ACHN (cell line): ENCODE data around the gene NR1H3.
A peak's percentile ranks its signal among the peaks of the same experiment; 100 is the strongest.
"Not testable (repeated sequence)": the region's sequence is repeated elsewhere in the genome, so short reads cannot be mapped to it uniquely, and the experiment has no call there.

ENCODE experiments used
- DNase-seq: peaks from one replicate; pipeline ENCODE4 v3.0.0-alpha.2; 2015
- in situ Hi-C: cut with HindIII; loops from 2 replicates; pipeline ENCODE4 v1.10.0; 2017; ENCODE audit warnings: low sequenced_read_pairs, low pct_ligation_motif_present, low pct_unique_long_range_greater_than_20kb

NR1H3 gene

DNA sequence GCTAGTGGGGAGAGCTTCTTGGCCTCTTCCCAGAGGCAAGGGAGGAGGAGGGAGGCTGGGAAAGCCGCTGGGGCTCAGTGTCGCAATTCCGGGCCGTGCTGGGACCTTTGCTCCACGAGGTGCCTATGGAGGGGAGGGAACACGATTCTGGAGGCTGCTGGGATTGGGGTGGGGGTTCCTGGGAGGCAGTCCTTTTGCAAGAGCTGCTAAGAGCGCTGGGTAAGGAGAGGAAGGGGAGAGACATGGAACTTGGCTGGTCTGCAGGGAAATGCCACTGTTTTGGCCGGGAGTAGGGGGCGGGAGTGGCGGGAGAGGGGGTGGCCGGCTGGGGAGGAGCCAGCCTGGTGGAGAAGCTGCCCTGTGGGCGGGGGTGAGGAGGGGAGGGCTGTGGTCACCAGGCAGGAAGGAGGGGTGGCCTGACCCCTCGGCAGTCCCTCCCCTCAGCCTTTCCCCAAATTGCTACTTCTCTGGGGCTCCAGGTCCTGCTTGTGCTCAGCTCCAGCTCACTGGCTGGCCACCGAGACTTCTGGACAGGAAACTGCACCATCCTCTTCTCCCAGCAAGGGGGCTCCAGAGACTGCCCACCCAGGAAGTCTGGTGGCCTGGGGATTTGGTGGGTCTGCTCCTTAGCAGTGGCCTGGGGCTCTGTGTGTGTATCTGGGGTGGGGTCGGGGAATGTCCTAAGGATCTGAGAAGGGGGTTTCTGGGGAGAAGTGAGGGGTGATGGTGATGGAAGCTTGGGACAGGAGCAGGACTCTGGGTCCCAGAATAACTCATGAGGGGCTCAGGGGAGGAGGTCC, at the start of gene NR1H3:
Gene NR1H3, plus strand, starts transcription at position 480 of the 800 bp plus-strand sequence. CDS start 1,221 bp downstream, outside the sequence.
- in situ Hi-C loops = no loop called here
- peak; percentile 64 for DNase-seq

DNA sequence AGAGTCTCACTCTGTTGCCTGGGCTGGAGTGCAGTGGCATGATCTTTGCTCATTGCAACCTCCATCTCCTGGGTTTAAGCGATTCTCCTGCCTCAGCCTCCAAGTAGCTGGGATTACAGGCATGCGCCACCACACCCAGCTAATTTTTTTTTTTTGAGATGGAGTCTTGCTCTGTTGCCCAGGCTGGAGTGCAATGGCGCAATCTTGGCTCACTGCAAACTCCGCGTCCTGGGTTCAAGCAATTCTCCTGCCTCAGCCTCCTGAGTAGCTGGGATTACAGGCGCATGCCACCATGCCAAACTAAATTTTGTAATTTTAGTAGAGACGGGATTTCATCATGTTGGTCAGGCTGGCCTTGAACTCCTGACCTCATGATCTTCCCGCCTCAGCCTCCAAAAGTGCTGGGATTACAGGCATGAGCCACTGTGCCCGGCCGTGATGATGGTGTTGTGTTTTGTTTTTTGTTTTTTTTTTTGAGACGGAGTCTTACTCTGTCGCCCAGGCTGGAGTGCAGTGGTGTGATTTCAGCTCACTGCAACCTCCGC, 49.7 kb upstream of the NR1H3 start:
- DNase-seq, in situ Hi-C loops: not testable (repeated sequence)

DNA sequence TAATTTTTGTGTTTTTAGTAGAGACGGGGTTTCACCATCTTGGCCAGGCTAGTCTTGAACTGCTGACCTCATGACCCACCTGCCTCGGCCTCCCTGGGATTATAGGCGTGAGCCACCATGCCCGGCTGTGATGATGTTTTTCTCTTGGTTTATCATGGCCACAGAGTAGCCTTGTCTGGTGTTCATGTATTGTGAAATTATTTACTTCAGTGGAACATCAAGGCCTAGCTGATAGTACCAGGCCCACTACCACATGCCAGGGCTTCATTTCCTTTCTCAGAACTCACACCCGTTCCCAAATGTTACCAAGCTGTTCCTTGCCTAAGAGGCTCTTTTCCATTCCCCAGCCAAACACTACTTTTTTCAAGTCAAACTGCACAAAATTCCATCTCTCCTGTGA, 49.2 kb upstream of the NR1H3 start:
- in situ Hi-C loops = no loop called here
- DNase-seq = no peak

DNA sequence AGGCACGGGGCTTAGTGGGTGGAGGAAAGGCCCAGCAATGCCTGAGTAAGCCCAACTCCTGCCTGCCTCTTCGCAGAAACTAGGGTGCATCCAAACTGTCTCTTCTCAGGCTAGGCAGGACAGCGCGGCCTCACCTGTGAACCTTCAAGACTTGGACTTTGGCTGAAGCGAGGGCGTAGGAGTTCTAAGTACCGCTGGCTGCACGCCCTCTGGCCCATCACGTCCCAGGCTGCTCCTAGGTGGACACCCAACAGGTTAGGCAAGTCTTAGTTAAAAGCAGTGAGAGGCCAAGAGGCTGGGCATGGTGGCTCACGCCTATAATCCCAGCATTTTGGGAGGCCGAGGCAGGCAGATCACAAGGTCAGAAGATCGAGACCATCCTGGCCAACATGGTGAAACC, 44.9 kb upstream of the NR1H3 start:
- in situ Hi-C loops = no loop called here
- DNase-seq = no peak

DNA sequence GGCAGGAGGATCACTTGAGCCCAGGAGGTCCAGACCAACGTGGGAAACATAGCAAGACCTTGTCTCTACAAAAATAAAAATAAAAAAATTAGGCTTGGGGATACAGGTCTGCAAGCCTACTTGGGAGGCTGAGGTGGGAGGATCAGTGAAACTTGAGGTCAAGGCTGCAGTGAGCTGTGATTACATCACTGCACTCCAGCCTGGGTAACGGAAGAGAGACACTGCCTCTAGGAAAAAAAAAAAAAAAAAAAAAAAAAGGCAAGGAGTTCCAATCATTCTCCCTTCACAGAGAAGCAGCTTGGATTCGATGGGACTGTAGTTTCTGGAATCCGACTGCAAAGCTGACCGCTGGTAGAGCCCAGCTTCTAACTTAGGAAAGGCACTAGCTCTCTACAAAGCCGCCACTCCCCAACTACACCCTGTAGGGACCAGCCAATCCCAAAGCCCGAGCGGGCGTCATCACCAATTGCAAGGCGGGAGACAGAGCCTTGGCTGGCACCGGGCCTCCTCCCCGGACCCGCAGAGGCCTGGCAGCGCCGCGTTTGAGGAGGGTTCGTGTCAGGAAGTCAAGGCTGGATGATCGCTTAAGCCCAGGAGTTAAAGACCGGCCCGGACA, 43.7 kb upstream of the NR1H3 start:
- in situ Hi-C loops = no loop called here

DNA sequence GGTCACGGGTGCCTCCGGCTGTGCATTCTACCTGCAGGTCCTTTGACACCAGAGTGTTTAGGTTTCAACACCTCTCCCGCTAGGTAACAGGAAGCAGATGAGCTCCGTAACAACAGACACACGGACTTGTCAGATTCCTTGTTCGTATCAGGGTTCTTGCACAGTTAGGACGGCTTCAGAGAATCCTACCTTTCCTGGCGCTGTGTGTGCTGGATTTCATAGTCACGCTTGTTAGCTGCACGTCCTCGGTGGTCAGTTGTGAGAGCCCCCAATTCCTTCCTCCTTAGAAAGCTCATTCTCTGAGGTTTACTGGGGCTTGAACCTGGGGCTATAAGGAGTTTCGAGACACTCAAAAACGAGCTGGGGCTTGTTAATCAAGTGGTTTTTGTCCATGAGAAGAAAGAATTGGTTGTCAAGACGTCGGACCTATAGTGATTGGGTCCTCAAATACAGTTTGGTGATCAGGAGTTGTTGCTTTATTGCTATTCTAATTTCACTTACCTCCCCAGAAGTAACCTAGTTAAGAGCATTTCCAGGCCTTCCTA, 42.4 kb upstream of the NR1H3 start:
- in situ Hi-C loops = no loop called here
- no peak for DNase-seq

More for the DNA sequence above, 43.7 kb upstream of the NR1H3 start:
- DNase-seq = peak; percentile 93

DNA sequence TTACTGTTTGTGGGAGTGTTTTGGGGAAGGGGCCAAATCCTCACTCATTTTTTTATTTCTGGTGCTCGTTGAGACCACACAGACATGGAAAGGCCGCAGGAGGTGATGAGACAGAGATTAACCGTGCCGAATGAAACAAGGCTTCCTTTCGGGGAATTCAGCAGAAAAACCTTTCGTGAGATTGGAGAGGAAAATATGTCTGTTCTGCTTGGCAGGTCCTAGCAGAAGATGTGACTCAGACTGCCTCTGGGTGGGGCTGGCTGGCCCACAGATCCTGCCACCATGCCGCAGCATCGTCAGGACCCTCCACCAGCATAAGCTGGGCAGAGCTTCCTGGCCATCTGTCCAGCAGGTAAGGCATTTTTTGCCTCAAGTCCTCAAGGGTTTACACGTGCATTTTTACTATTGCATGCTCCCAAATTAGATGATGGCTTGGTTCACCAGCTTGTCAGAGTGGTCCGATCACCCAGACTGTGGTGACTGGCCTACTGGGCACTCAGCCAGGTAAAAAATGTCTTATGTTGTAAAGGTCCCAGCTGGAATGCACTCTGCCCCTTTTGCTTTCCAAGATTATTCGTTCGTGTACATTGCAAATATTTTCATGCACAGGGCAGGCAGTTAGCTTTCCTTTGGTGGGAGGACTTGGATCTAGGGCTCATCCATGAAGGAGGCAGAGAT, 41.5 kb upstream of the NR1H3 start:
- DNase-seq = peak; percentile 85
- in situ Hi-C loops = no loop called here

DNA sequence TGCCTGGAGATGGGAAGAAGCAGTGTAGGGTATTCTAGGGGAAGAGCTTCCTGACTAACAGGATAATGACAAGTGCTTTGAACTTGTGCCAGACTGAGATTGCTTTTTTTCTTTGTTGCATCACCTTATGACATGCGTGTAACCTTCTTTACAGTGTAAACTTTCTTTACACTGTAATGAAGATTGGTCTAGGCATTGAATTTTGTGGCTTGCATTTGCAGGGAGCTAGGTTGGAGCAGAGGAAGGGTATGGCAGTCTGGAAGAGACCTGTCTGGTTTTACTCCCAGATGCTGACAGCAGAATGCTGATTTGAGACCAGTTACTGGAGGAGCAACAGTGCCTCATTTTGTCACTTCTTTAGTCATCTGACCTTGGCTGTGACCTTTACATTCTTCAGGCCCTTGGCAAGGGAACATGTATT, 37.4 kb upstream of the NR1H3 start:
- in situ Hi-C loops = no loop called here
- peak; percentile 39 for DNase-seq

DNA sequence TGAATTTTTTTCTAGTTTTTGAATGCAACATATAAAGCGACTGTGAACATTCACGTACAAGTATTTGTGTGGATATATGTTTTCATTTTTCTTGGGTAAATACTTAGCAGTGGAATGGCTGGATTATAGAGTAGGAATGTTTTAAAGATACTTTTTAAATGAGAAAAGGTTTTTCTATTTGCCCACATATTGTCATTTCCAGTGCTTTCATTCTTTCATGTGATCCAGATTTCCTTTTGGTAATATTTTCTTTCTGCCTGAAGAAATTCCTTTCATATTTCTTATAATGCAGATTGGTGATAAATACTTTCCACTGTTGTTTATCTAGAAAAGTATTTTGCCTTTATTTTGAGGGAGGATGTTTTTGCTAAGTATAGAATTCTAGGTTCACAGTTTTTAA, 35.1 kb upstream of the NR1H3 start:
- in situ Hi-C loops = no loop called here
- no peak for DNase-seq

DNA sequence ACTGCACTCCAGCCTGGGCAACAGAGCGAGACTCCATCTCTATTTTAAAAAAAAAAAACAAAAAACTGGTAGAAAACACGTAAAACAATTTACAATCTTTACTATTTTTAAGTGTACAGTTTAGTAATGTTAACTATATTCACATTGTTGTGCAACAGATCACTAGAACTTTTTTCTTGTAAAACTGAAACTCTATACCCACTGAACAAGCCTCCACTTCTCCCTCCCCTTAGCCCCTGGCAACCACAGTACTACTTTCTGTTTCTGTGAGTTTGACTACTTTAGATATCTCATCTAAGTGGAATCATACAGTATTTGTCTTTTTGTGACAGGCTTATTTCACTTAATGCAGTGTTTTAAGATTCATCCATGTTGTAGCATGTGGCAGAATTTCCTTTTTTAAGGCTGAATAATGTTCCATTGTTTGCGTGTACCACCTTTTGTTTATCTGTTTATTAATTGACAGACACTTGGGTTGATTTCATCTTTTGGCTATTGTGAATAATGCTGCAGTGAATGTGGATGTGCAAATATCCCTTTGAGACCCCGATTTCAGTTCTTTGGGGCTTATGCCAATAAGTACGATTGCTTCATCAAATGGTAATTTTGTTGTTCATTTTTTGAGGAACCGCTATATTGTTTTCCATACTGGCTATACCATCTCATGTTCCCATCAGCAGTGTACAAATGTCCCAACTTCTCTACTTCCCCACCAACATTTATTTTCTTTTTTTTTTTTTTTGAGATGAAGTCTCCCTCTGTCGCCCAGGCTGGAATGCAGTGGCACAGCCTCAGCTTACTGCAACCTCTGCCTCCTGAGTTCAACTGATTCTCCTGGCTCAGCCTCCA, 32.0 kb upstream of the NR1H3 start:
- DNase-seq = no peak
- in situ Hi-C loops = no loop called here

DNA sequence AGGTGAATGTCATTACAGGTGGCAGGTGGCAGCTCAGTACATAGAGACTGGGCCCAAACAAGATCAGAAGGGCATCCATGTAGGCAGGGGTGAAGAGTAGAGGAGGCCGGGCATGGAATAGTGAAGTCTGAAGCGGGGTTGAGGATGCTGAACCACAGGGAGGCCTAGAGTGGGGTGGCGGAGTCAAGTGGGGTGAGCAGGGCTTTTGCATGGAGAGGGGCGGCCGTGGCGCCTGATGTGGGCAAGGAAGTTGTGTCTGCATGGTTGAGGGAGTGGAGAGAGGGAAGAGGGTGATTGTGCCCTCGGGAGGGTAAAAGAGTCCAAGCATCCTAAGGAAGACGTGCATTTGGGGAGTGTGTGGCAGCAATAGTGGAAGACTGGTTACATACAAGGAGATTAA, 28.6 kb upstream of the NR1H3 start:
- no peak for DNase-seq
- in situ Hi-C loops = no loop called here

DNA sequence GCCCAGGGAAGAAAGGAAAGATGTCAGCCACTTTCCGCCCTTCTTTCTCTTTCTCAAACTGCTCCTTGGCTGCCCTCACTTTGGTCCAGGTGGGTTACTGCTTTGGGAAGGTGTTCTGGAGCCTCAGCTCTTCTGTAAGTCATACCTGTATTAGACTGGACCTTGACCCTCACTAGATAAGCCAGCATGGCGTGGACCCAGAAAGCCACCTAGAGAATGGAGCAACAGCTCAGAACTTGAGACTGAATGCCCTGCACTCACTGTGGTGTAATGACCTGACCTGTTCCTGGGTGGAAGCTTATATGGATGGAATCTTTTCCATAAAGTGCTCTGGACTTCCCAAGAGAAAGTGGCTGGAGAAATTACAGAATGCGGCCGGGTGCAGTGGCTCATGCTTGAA, 24.7 kb upstream of the NR1H3 start:
- no peak for DNase-seq
- in situ Hi-C loops = no loop called here

DNA sequence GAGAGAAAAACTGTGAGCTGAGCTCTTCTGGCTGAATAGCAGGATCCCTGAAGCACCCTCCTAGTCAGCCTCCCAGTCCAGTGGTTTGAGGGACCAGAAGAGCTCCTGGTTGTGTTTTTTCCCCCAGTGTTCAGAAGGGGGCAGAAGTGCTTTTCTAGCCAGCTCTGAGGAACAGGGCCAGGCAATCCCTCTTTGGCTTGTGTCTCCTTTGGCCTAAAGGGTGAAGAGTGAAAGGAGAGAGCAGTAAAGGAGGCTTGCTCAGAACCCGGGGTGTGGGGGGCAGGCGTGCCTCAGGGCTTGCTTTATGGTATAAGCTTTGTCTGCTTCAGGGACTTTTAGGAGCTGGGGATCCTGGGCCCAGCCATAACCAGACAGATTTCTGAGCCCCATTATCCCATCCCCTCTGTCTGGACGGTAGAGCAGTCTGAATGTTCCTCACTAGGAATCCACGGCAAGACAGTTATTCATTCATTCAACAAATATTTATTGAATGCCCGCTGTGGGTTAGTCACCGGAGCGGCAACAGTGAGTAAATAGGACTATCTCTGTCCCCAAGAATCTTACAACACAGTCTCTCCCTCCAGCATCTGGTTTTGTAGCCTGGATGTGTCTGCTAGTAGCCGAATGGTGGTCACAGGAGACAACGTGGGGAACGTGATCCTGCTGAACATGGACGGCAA, 23.7 kb upstream of the NR1H3 start:
- in situ Hi-C loops = no loop called here
- peak; percentile 26 for DNase-seq

DNA sequence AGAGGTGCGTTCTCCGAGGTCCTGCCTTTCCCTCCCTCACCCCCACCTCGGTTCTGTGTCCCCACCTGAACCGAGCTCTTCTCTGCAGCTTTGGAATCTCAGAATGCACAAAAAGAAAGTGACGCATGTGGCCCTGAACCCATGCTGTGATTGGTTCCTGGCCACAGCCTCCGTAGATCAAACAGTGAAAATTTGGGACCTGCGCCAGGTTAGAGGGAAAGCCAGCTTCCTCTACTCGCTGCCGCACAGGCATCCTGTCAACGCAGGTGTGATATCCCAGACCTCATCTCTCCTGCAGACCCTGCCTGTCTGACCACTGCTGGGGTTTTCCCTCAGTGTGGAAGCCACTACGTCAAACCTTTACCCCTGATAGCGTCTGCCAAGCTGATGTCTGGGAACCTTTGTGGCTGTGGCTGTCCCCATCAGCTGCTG, 23.1 kb upstream of the NR1H3 start:
- DNase-seq = no peak
- in situ Hi-C loops = no loop called here

DNA sequence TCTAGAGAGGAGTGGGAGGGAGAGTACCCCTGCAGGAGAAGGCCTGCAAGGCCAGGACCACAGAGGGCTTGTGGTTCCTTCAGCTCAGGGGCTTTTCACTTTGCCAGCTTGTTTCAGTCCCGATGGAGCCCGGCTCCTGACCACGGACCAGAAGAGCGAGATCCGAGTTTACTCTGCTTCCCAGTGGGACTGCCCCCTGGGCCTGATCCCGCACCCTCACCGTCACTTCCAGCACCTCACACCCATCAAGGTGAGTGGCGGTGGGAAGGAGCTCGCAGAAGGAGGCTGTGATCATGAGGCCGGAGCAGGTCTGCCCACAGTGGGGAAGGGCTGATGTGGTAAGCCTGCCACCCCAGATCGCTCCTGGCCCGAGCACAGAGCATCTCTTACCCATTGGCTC, 22.6 kb upstream of the NR1H3 start:
- in situ Hi-C loops = no loop called here
- DNase-seq = no peak

DNA sequence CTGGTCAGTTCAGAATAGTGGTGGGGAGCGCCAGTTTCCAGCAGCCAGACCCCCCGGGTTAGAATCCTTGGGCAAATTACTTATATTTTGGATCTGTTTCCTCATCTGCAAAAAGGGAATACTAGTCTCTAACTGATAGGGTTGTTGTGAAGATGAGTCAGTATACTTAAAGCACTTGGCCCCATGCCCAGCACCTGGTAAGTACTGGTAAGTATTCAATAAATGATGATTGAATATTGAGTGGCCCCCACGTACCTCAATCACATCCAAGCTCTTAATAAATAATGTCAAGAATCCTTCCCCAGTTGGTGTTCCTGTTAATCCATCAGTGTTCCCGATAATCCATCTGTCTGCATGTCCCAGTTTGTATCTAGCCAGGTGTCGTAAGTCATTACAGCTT, 21.3 kb upstream of the NR1H3 start:
- no peak for DNase-seq

DNA sequence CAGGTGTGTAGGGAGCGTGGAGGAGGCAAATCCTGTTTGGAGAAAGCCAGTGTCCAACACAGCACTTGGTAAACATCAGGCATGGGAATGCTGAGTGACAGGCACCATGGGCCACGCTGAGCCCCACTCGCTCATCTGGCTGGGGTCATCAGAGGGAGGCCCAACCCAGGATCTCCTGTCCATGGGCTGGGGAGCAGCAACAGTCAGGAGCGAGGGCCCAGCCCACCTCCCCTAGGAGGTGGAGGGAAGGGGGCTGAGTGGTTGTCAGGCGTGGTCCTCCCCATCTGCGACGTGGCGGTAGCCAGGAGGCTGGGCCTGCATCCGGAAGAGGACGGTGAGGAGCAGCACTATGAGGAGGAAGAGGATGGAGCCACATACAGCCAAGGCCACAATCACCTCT, 17.9 kb upstream of the NR1H3 start:
- in situ Hi-C loops = no loop called here

More for the DNA sequence above, 21.3 kb upstream of the NR1H3 start:
- in situ Hi-C loops = no loop called here

DNA sequence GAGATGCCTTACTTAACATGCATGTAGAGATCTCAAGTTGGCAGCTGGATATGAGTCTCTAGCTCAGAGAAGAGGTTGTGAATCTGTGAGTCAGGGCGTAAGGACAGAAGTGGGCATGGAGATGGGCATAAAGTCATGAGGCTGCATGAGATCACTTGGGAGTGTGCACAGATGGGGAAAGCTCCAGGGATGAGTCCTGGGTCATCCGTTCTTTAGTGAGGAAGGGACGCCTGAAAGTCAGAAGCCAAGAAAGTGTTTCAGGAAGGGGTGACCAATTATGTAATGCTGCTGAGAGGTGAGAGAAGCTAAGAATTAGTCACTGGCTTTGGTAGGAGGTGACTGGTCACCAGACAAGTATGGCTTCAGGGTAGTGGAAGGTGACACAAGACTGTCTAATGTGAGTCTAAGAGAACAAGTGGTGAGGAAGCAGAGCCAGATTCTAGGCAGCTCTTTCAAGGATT, 15.9 kb upstream of the NR1H3 start:
- in situ Hi-C loops = no loop called here
- no peak for DNase-seq

More for the DNA sequence above, 17.9 kb upstream of the NR1H3 start:
- DNase-seq = no peak
